Measurements from ENCODE around the gene C1QL2. TPM values are rescaled to one million over a fixed set of nuclear protein-coding genes. Genes with fewer than 3 reads are reported as not detected.

The C1QL2 gene
- 3.7 and 4.9 TPM in 2 replicates for total RNA-seq
- 9.9 and 12.9 TPM in 2 replicates for polyA plus RNA-seq

- Histone ChIP-seq H3K4me3 (no peak within 1 kb of the TSS), H3K9me3 (ENCODE audit: low read depth) (no peaks in the 10 kb centered on the region), H3K9me2 (replicated peaks; ENCODE audit: insufficient read depth) (no peaks in the 10 kb centered on the region)
Measured at GRCh38 chr2:119158563-119159347, at the start of gene C1QL2. C1QL2 (minus strand) TSS chr2:119158751; CDS start chr2:119158269, 482 bp downstream.

GRCh38 chr2:119207447-119207846 lies 48.9 kb upstream of the C1QL2 start:
- no peaks in the 10 kb centered on the region for H4K20me1 ChIP-seq (ENCODE audit: insufficient read depth, poor library complexity, severe bottlenecking)
- no peaks in the 10 kb centered on the region for H3K4me1 ChIP-seq (ENCODE audit: insufficient read depth)
- no peak overlapping the region for H3K4me3 ChIP-seq
- H3K27me3 ChIP-seq, result no peaks in the 10 kb centered on the region
- H3K79me2 ChIP-seq, result no peaks in the 10 kb centered on the region
- no peak overlapping the region for H3K27ac ChIP-seq
- H3K9me3 ChIP-seq (ENCODE audit: low read depth), result no peaks in the 10 kb centered on the region
- no peaks in the 10 kb centered on the region for H3K9me2 ChIP-seq (replicated peaks; ENCODE audit: insufficient read depth)
- WGBS (ENCODE audit: low lambda C conversion rate, missing lambda C conversion rate), result 85% methylated on average over 2 of the region's 2 CpGs
- H3K4me2 ChIP-seq, result no peak overlapping the region
- no peak overlapping the region for H2AFZ ChIP-seq
- TF ChIP-seq EZH2 (IDR thresholded peaks at IDR 0.05; ENCODE audit: borderline replicate concordance) (no peak), EZH2phosphoT487 (IDR thresholded peaks at IDR 0.05; ENCODE audit: low read depth, severe bottlenecking, unreplicated experiment) (no peak)
- no peak for DNase-seq (ENCODE audit: low spot score)
- H3K36me3 ChIP-seq (replicated peaks; ENCODE audit: insufficient read depth, low read depth), result no peaks in the 10 kb centered on the region

More at GRCh38 chr2:119158563-119159347, at the start of gene C1QL2:
- no peak within 1 kb of the TSS for H3K27ac ChIP-seq
- H3K79me2 ChIP-seq, result no peaks in the 10 kb centered on the region
- H2AFZ ChIP-seq, result peak within 1 kb of the TSS; percentile 76
- no peaks in the 10 kb centered on the region for H4K20me1 ChIP-seq (ENCODE audit: insufficient read depth, poor library complexity, severe bottlenecking)
- DNase-seq (ENCODE audit: low spot score), result peak; percentile 67
- 7% methylated on average over 55 of the region's 71 CpGs for WGBS (ENCODE audit: low lambda C conversion rate, missing lambda C conversion rate)
- H3K4me2 ChIP-seq, result peak within 1 kb of the TSS; percentile 85
- H3K36me3 ChIP-seq (replicated peaks; ENCODE audit: insufficient read depth, low read depth), result no peaks in the 10 kb centered on the region
- TF ChIP-seq EZH2 (IDR thresholded peaks at IDR 0.05; ENCODE audit: borderline replicate concordance), result peak; percentile 89
- no peak for TF ChIP-seq EZH2phosphoT487 (IDR thresholded peaks at IDR 0.05; ENCODE audit: low read depth, severe bottlenecking, unreplicated experiment)
- peak; percentile 20 for TF ChIP-seq CTCF (IDR thresholded peaks at IDR 0.05; ENCODE audit: poor library complexity)
- H3K4me1 ChIP-seq (ENCODE audit: insufficient read depth), result peaks cover 7% of the 10 kb centered on the region
- H3K27me3 ChIP-seq, result peaks cover 91% of the 10 kb centered on the region

GRCh38 chr2:119206201-119206600 lies 47.6 kb upstream of the C1QL2 start:
- Histone ChIP-seq H3K4me2 (no peak overlapping the region), H3K4me3 (no peak overlapping the region), H3K36me3 (replicated peaks; ENCODE audit: insufficient read depth, low read depth) (no peaks in the 10 kb centered on the region), H3K9me2 (replicated peaks; ENCODE audit: insufficient read depth) (no peaks in the 10 kb centered on the region), H3K27me3 (no peaks in the 10 kb centered on the region), H3K27ac (no peak overlapping the region), H2AFZ (no peak overlapping the region), H4K20me1 (ENCODE audit: insufficient read depth, poor library complexity, severe bottlenecking) (no peaks in the 10 kb centered on the region), H3K9me3 (ENCODE audit: low read depth) (no peaks in the 10 kb centered on the region), H3K4me1 (ENCODE audit: insufficient read depth) (no peaks in the 10 kb centered on the region), H3K79me2 (no peaks in the 10 kb centered on the region)
- TF ChIP-seq EZH2phosphoT487 (IDR thresholded peaks at IDR 0.05; ENCODE audit: low read depth, severe bottlenecking, unreplicated experiment), result no peak
- no peak for TF ChIP-seq EZH2 (IDR thresholded peaks at IDR 0.05; ENCODE audit: borderline replicate concordance)
- TF ChIP-seq CTCF (IDR thresholded peaks at IDR 0.05; ENCODE audit: poor library complexity), result no peak
- 74% methylated on average over 2 of the region's 2 CpGs for WGBS (ENCODE audit: low lambda C conversion rate, missing lambda C conversion rate)
- no peak for DNase-seq (ENCODE audit: low spot score)

GRCh38 chr2:119205001-119205706 lies 46.6 kb upstream of the C1QL2 start:
- Histone ChIP-seq H3K27me3 (no peaks in the 10 kb centered on the region), H3K36me3 (replicated peaks; ENCODE audit: insufficient read depth, low read depth) (no peaks in the 10 kb centered on the region), H3K4me3 (no peak overlapping the region), H3K27ac (no peak overlapping the region), H3K4me1 (ENCODE audit: insufficient read depth) (no peaks in the 10 kb centered on the region), H2AFZ (no peak overlapping the region), H3K9me3 (ENCODE audit: low read depth) (no peaks in the 10 kb centered on the region), H4K20me1 (ENCODE audit: insufficient read depth, poor library complexity, severe bottlenecking) (no peaks in the 10 kb centered on the region), H3K9me2 (replicated peaks; ENCODE audit: insufficient read depth) (no peaks in the 10 kb centered on the region), H3K4me2 (no peak overlapping the region), H3K79me2 (no peaks in the 10 kb centered on the region)
- no peak for TF ChIP-seq EZH2phosphoT487 (IDR thresholded peaks at IDR 0.05; ENCODE audit: low read depth, severe bottlenecking, unreplicated experiment)
- TF ChIP-seq CTCF (IDR thresholded peaks at IDR 0.05; ENCODE audit: poor library complexity), result no peak
- TF ChIP-seq EZH2 (IDR thresholded peaks at IDR 0.05; ENCODE audit: borderline replicate concordance), result no peak
- WGBS (ENCODE audit: low lambda C conversion rate, missing lambda C conversion rate), result 83% methylated on average over 13 of the region's 13 CpGs
- no peak for DNase-seq (ENCODE audit: low spot score)
